ENCODE data around the gene CPSF4L.
"Not testable (repeated sequence)": the region's sequence is repeated elsewhere in the genome, so short reads cannot be mapped to it uniquely, and the experiment has no call there.

Gene CPSF4L

DNA sequence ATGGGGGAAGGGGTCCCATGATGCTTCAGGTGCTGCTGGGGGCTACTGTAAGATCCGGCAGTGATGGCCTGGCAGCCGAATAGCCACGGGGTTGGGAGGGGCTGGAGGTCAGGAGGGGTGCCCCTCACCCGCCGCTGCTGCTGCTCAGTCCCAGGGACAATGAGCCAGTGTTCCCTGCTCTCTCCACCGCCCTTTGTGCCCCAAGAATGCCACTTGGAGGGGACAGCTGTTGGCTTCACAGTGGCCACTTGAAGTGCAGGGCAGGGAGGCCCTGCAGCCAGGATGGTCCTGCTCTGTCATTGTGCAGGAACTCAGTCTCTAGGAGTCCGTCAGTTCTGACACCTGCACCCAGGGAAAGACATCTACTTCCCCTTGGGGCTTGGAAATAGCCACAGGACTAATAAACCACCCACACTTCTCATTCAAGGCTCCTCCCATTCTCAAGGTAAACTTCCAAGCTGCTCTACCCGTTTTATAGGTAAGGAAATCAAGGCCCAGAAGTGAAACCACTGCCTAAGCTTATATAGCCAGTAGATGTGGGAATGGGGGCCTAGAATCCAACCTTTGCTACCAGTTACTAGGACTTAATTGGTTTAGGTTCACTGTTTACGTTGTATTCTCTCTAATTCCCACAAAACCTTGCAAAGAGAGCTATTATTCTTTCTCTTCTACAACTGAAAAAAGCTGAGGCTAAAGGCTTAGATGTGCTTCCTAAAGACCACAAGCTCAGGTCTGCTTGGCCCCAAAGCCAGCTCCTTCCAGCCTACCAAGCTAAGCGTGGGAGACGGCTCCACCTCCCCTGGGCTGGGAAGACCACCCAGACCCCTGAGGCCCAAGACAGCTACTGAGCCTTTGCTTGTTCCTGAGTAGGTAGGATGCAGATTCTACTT lies 6.2 kb upstream of the CPSF4L start:
- no peak for DNase-seq

DNA sequence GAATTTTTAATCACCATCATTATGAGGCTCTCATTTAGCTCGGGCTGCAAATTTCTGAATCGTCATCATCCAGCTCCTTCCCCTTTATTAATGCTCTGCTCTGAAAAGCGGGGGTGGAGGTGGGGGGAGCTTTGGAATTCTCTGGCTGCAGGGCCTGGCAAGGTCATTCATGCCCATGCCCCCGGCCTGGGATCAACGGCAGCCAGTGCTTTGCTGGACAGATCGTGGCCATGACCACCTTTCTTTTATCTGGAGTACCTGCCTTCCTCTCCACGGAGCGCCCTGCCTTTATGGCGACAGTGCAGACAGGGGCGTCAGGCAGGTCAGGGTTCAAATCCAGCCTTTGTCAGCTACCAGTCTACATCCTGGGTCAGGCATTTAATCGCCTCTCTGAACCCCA lies 5.1 kb upstream of the CPSF4L start:
- no peak for DNase-seq

DNA sequence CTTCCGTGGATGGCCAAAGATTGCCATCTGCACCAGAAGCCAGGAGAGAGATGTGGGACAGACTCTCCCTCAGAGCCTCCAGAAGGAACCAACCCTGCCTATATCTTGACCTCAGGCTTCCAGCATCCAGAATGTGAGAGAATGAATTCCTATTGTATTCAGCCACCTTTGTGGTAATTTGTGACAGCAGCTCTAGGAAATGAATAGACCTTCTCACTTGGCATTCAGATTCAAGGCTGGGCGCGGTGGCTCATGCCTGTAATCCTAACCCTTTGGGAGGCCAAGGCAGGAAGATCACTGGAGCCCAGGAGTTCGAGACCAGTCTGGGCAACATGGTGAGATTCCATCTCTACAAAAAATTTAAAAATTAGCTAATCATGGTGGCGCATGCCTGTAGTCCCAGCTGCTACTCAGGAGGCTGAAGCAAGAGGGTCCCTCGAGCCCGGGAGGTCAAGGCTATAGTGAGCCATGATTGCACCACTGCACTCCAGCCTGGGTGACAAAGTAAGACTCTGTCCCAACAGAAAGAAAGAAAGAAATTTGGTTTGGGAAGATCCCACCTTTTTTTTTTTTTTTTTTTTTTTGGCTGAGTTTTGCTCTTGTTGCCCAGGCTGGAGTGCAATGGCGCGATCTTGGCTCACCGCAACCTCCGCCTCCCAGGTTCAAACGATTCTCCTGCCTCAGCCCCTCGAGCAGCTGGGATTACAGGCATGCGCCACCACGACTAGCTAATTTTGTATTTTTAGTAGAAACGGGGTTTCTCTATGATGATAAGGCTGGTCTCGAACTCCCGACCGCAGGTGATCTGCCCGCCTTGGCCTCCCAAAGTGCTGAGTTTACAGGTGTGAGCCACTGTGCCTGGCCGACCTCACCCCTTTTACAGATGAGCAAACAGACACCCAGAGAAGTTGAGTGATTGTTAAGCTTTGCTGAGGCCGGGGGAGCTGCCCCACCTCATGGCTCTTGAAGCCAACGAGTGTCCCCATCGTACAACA lies 4.3 kb upstream of the CPSF4L start:
- DNase-seq = no peak

DNA sequence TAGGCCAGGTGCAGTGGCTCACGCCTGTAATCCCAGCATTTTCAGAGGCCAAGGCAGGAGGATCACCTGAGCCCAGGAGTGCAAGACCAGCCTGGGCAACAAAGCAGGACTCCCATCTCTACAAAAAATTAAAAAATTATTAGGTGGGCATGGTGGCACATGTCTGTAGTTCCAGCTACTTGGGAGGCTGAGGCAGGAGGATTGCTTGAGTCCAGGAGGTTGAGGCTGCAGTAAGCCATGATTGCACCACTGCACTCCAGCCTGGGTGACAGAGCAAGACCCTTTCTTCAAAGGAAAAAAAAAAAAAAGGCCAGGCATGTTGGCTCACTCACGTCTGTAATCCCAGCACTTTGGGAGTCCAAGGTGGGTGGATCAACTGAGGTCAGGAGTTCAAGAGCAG lies 2.8 kb upstream of the CPSF4L start:
- DNase-seq = not testable (repeated sequence)

DNA sequence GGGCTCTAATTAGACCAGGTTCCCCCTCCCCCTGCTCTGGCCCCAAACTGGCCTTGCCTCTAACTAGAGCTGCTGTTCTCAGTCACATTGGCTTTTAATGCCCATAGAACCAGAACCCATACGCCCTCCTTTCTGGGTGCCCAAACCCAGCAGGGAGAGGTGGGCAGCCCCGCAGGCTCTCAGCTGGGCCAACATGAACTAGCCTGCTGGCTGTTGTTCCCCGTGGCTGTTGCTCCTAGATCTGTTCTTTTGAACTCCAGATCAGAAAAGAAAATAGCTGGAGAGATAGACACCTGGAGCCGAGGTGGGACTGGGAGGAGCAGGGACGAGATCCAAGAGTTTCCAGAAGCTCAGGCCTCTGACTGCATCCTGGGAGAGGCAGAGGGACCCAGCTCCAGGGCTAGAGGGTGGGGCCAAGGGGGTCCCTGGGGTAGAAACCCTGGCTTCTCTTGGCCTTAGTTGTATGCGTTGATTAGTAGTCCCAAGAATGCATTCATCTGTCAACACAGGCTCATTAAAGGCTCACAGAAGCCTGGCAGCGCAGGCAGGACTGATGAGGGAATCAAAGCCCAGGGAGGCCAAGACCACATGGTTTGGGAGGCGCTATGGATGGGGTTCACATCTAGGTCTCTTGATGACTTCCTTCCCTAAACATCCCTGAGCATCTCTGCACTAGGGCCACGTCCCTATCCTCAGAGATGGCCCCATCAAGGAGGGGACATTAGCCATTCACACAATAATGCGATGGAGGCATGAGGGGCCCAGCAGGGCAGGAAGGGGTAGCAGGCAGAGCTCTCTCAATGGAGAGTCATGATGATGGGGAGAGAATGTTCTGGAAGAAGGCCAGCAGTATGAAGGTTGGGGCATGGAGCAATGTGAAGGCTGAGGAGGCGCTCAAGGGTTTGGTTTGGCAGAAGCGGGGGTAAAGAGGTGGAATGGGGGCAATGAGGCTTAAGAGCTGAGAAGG lies 1.3 kb upstream of the CPSF4L start:
- DNase-seq = peak; percentile 39

DNA sequence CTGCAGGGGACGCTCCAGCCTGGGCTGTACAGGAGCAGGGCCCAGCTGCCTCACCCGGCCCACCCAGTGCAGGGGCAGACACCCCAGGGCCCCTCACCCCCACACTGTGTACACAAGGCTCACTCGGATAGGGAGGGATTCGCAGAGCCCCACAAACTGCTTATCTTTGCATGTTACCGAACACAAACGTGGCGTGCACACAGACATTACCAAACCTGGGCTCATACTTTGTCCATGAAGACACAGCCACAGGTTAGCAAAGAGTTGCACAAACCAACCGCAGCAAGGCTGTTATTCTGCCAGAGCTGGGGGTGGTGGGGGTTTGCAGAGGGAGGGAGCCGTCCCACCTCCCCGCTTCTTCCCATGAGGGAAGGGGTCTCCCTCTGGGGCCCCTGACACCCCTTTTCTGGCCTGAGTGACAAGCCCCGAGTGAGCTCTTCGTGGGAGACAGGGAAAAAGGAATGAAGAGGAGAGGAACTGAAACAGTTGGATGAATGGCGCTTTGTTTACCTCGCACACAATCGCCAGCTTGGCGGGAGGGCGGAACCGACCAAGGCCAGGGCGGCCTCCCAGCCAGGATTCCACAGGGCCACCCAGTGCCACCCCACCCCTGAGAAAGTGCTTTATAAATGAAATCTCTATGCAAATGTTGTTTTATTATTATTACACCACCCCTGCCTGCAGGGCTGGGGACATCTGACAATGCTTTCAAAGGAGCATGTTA lies 434 bp upstream of the CPSF4L start:
- DNase-seq = no peak

DNA sequence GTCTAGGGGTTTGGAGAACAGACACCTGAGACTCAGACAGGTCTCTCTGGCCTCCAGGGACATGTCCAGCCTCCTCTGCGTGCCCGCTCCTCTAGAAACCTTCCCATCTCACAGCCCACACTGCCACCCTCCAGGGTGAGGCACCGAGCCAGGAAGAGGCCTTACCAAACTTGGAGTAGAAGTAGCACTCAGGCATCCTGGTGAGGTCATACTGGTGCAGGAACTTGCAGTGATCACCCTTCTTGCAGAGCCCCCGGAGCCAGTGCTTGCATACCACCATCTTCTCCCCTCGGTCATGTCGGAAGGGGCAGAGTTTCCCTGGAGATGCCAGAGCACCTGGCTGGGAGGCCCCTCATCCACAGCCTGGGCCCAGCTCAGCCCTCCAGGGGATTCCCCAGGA lies 4.2 kb downstream of the CPSF4L start:
- DNase-seq = no peak

DNA sequence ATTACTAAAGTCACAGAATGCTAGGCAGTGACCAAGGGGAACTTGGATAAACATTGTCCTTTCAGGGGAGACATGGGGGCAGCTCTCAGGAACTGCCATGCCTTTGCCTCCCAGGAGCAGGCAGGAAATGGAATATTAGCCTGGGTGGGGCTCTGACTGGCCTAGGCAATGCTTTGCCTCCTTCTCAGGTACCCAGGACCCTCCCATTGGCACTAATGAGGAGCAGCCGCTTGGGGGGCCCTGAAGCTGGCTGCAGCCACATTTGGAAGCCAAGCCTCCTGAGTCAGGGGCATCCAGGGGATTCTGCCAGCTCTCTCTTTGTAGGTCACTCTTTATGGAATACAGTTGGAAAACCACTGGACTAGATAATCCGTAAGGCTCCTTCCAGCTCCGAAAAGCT lies 5.5 kb downstream of the CPSF4L start:
- DNase-seq = no peak

DNA sequence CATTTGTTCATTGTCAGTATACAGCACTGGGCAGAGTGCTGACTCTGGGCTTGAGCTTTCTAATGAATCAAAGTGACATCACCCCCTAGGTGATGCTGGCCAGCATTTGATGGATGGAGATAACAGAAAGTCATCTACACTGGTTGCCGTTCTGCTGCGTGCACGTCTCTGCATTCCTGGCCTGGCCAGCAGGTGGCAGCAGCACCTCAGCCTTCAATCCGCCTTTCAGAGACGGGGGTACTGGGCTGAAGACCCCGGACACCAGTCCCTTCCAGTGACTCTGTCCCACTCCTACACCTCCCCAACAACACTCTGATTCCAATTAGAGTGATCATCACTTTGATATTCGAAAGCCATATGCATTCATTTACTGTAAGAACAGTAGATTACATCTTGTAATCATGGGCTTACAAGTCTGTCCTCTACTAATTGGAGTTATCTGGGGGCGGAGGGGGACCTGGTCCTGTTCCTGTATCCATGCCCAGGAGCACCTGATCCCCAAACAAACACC lies 6.0 kb downstream of the CPSF4L start:
- peak; percentile 48 for DNase-seq

DNA sequence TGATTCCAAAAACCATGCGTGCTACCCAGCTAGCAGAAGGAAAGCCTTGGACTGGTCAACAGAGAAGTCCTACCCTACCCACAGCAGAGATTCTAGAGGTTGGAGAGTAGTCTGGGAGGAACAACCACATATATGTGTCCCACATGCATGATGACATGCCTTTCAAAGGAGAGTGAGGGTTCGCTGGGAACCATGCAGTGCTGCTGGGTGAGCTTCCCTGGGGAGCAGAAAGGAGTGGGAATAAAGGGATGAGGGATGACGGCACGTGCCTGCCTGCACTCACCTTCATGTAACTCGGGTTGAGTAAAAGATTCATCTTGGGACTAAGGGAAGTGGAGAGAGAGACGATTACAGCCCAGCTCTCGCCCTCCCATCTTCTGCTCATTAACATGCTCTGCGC lies 9.8 kb downstream of the CPSF4L start:
- DNase-seq = no peak

DNA sequence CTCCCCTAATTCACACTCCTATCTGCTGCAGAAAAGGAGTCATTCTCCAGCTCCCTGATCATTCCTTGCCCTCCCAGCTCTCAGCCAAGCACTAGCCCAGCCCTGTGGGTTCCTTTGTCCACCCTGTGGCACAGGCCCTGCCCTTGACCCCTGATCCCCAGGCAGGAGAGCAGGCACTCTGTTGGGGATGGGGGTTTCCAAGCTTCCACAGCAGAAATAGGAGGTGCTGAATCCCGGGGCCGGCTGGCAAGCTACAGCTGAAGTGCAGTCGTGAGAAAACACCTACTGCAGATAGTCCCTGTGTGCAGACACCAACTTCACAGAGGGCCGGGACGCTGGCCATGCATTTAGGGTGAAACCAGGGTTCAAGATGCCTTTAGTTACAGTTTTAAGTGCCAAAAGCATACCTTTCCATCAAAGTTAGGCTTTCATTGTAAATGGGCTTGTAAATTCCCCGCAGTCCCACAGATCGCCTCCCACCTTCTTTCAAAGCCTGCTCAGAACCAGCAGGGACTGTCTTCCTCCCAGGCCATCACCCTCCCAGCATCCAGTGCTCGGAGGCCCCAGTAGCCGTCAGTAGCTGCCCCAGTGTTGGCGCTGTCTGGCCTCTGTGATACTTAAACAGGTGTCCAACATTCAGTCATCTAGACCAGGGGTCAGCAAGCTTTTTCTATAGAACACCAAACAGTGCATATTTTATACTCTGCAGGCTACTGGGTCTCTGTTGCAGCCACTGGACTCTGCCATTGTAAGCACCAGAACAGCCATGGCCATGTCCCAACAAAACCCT lies 10.6 kb downstream of the CPSF4L start:
- no peak for DNase-seq

DNA sequence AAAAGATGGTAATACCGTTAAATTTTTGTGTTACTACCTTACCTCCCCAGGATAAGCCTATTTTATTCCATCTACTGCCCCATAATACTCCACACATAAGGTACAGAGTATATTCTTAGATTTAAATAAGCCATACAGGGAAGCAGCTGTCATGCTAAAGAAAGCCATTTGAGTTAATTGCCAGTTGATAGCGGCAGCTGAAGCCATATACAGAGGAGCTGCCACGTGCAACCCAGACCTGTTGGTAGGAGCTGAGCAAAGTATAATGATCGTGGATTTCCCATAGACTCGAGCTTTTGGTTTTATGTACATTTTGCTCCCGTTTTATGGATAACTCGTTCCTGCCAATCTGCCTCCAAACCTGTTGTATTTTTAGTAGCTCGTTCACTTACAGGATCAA lies 12.0 kb downstream of the CPSF4L start:
- peak; percentile 20 for DNase-seq

DNA sequence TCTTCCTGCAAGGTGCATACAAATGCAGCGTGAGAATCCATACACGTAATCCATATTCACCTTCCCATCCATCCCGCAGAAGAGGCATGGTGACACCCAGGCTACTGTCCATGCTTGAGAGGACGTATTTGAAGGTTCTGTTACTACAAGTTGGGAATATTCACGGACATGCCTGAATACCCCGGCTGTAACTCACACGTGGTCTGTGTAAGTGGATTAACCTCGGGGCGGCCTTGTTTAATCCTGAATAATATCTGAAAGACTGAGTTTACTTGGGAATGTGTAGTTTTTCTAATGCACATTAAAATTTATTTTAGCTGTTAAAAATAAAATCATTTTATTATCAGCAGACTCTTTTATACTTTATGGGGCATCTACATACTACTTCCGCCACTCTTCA lies 13.1 kb downstream of the CPSF4L start:
- DNase-seq = no peak

DNA sequence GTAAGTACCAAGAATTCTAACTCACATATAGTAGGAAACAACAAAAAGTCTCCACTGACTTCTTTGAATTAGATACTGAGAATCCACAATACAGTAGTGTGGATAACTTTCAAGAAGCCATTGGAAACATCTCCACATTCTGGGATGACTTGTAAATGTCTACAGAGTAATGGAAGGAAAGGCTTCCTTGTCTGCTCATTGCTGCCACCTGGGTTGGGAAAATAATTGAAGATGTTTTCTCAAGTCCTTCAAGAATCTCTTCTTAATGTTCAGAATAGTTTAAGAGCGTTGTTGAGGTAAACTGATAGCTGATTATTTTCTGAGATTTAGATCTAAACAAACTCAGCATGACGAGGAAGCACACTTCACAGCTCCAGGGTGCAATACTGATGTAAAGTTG lies 14.0 kb downstream of the CPSF4L start:
- no peak for DNase-seq

DNA sequence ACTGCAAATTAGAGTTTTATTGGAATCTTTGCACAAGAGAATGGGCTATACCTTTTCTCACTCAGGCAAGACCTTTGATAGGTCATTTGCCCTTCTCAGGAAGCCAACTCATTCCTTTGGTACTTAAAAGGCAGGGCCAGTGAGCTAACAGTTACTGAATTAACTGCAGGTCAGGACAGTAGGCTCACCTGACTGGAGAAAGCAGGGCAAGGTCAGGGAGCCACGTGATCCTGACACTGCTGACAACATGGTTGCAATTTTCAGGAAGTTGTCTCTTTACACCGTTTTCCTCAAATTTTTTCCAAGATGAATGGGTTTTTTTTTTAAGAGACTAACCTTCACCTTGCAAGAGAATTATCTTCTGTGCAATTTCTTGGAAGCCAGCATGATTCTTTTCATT lies 21.1 kb downstream of the CPSF4L start:
- no peak for DNase-seq

DNA sequence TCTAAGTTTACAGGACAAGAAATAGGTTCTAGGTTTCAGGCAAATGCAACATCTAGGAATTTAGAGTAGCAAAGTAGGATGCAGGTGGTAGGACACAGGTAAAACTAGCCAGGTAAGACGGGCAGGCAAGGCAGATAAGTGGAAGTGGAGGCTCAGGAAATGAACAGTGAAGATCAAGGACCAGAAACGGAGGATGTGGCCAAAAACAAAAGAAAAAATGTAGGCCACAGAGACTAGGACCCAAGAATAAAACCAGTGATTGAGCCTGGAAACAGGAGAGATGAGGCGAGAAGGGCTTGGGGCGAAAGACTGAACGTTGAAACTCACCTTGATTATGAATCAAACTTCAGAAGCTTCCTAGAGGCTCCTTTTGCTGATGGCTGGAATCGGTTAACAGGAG lies 24.0 kb downstream of the CPSF4L start:
- DNase-seq = no peak

DNA sequence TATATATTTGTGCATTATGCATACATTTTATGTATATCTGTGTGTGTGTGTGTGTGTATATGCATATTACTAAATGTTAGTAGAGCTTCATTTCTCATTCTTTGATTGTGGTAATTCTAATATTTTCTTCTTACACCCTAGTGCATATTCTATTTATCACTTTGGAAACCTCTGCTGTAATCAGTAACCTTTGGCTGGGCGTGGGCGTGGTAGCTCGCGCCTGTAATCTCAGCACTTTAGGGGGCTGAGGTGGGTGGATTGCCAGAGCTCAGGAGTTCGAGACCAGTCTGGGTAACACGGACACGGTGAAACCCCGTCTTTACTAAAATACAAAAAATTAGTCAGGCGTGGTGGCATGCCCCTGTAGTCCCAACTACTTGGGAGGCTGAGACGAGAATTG lies 26.9 kb downstream of the CPSF4L start:
- no peak for DNase-seq

DNA sequence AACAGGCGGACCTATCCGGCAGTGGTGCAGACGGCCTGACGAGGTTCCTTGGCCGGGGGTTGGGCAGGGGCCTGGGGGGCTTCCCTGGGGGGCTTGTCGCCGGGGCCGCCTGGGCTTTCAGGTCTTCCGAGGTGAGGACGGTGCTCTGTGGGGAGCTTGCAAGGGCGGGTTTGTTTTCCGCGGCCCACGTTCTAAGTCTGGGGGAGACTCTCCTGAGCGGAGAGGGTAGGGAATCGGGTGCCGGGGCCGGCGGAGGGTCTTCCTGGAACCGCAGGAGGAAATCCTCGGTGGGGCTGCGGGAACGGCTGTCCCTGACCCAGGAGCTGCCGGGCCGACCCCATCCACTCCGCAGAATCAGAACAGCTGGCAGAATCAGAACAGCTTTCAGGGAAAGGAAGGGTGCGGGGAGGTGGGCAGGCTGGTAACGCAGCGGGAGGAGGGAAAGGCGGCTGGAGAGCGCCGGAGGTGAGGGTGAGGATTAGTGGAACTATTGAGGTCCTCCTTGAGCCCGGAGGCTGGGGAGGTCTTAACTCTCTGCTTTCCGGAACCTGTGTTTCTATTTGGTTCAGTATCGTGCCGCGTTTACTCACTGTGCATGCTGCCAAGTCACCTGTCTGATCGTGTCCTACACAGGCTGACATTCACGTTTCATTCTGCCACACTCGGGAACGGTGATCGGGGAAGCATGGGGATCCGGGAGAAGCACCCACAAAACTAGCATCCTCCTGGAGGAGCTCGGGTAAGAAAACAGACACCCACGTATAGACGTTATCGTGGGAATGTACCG lies 28.9 kb downstream of the CPSF4L start:
- no peak for DNase-seq

DNA sequence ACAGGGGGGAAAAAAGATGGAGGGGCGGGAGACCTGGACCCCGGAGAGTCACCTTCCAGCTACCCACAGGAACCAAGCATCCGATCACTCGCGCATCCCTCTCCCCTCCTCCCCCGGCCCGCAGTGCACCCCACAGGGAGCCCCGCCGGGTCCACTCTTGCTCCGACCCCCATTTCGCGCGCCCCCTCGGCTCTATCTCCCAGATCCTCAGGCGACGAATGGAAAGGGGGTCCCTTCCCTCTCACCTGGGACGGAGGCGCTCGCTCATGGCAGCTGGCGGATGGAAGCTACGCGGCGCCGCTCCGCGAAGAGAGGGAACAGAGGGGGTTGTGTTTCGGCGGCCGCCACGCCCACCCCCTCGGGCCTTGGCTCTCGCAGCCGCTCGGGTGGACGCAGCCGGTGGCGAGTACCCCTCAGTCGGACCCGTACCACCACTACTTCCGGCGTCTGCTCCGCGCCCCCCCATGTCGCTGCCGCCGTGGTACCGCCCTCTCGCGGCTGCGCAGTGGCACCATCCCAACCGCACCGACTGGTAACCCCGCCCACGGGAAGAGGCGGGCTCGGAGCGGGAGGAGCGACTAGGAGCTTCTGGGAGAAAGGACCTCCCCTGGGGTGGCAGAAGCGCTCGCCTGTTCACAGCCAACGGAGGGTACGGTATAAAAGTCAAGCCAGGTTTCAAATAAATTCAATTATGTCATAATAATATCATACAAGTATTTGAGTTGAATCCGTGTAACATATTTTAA lies 29.7 kb downstream of the CPSF4L start:
- DNase-seq = peak; percentile 97

All from NCI-H2171 treated with DMSO at 0.1 percent for 48 hours (cell line).